ENCODE data around the gene ZNF341.

DNA sequence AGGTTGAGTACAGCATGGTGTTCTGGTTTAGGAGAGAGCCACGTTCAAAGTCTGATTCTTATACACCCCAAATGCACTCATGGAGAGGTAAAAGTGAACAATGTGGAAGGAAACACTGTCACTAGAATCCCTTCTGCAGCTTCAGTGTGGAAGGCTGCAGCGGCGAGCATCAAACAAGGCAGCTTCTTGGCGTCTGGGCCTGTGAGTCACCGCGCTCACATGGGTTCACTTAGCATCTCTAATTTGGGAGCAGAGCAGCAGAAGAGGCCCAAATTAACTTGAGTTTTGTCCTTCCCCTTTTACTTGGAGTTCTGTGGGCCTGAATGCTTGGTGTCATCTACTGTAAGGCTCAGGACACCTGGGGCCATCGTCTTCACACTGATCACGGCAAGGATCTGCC lies 34.7 kb upstream of the ZNF341 start:
- TF ChIP-seq, protein P1, sequence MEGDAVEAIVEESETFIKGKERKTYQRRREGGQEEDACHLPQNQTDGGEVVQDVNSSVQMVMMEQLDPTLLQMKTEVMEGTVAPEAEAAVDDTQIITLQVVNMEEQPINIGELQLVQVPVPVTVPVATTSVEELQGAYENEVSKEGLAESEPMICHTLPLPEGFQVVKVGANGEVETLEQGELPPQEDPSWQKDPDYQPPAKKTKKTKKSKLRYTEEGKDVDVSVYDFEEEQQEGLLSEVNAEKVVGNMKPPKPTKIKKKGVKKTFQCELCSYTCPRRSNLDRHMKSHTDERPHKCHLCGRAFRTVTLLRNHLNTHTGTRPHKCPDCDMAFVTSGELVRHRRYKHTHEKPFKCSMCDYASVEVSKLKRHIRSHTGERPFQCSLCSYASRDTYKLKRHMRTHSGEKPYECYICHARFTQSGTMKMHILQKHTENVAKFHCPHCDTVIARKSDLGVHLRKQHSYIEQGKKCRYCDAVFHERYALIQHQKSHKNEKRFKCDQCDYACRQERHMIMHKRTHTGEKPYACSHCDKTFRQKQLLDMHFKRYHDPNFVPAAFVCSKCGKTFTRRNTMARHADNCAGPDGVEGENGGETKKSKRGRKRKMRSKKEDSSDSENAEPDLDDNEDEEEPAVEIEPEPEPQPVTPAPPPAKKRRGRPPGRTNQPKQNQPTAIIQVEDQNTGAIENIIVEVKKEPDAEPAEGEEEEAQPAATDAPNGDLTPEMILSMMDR (IDR thresholded peaks at IDR 0.05), result no peak
- no peak for TF ChIP-seq EZH2 (IDR thresholded peaks at IDR 0.05; ENCODE audit: borderline replicate concordance, insufficient read depth, low read depth, low read length, poor library complexity, severe bottlenecking)
